Loucy (cell line): Measurements from ENCODE around the gene PCBP2.

Experiments used
- H2AFZ ChIP-seq: fragments of 200-600 bp; sonication (generic); 2 replicates; pipeline ENCODE4 v1.6.0; 2016; ENCODE audit warnings: antibody characterized with exemption, mild to moderate bottlenecking, low read length, moderate library complexity
- H3F3A ChIP-seq: fragments of 200-600 bp; 2 replicates; pipeline ENCODE4 v1.6.0; 2016; ENCODE audit warnings: antibody characterized with exemption, low read depth, mild to moderate bottlenecking
- H3K27me3 ChIP-seq: fragments of 200-600 bp; sonication (generic); 2 replicates; pipeline ENCODE4 v1.6.1; 2014; ENCODE audit warnings: low read length, mild to moderate bottlenecking; ENCODE audit not compliant: insufficient read depth, poor library complexity, severe bottlenecking
- H3K36me3 ChIP-seq: fragments of 200-600 bp; sonication (generic); 2 replicates; pipeline ENCODE4 v1.6.1; 2016; ENCODE audit warnings: low read length; ENCODE audit not compliant: insufficient read depth
- H3K4me1 ChIP-seq: fragments of 200-600 bp; sonication (generic); 2 replicates; pipeline ENCODE4 v1.5.1; 2014; ENCODE audit warnings: low read length, mild to moderate bottlenecking; ENCODE audit not compliant: insufficient read depth, poor library complexity, severe bottlenecking
- H3K4me2 ChIP-seq: fragments of 200-600 bp; sonication (generic); 2 replicates; pipeline ENCODE4 v1.6.0; 2014; ENCODE audit warnings: antibody characterized with exemption, low read length, low read depth, mild to moderate bottlenecking; ENCODE audit not compliant: poor library complexity, severe bottlenecking
- H3K4me3 ChIP-seq: fragments of 200-600 bp; sonication (generic); 2 replicates; pipeline ENCODE4 v1.5.1; 2014; ENCODE audit warnings: low read length, mild to moderate bottlenecking, mixed read lengths; ENCODE audit not compliant: poor library complexity, severe bottlenecking
- H3K79me2 ChIP-seq: fragments of 200-600 bp; sonication (generic); 2 replicates; pipeline ENCODE4 v1.6.1; 2014; ENCODE audit warnings: low read length; ENCODE audit not compliant: insufficient read depth
- H3K9ac ChIP-seq: fragments of 200-600 bp; sonication (generic); 2 replicates; pipeline ENCODE4 v1.6.0; 2014; ENCODE audit warnings: mild to moderate bottlenecking, low read depth, low read length, moderate library complexity; ENCODE audit not compliant: poor library complexity, severe bottlenecking
- H3K9me2 ChIP-seq: fragments of 200-600 bp; sonication (generic); replicated peaks from 2 replicates; pipeline ENCODE4 v1.6.1; 2016; ENCODE audit warnings: low read depth, low read length, mixed read lengths
- H3K9me3 ChIP-seq: fragments of 200-600 bp; sonication (generic); 2 replicates; pipeline ENCODE4 v1.6.1; 2014; ENCODE audit warnings: mild to moderate bottlenecking, antibody characterized with exemption, low read length, low read depth; ENCODE audit not compliant: insufficient read depth
- H4K20me1 ChIP-seq: fragments of 200-600 bp; sonication (generic); 2 replicates; pipeline ENCODE4 v1.6.0; 2014; ENCODE audit warnings: antibody characterized with exemption, low read length, mild to moderate bottlenecking; ENCODE audit not compliant: insufficient read depth, poor library complexity, severe bottlenecking
- CTCF ChIP-seq: fragments of 200-600 bp; sonication (generic); conservative IDR thresholded peaks from 2 replicates; pipeline ENCODE4 v1.5.1; 2014; ENCODE audit warnings: mild to moderate bottlenecking, antibody characterized with exemption, low read length
- EZH2phosphoT487 ChIP-seq: fragments of 200-600 bp; IDR thresholded peaks from 2 replicates; pipeline ENCODE4 v1.6.1; 2018; ENCODE audit warnings: antibody characterized with exemption, mild to moderate bottlenecking, moderate library complexity, borderline replicate concordance

The PCBP2 gene

DNA sequence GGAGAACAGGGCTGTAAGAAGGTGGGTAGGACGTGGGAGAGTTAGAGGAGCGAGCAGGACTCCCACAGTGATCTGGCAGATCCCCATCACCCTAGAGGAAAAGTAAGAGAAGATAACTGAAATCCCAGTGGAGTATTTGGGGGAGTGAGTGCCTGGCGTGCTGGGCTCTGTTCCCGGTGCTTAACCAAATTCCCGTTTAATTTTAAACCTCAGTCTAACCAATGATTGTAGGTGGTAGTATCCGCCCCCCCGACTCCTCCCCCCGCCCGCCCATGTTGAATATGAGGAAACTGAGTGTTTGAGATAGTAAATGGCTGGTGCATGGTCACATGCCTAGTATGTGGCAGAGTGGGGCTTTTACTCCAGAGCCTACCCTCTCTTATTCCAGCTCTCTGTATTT is 50.4 kb downstream of the PCBP2 start:
- H3K27me3 ChIP-seq = no peaks in the 10 kb centered on the region
- H3F3A ChIP-seq = no peaks in the 10 kb centered on the region
- H3K4me3 ChIP-seq = peak overlapping the region; percentile 93
- H3K4me2 ChIP-seq = peak overlapping the region; percentile 94
- H3K9me3 ChIP-seq = no peaks in the 10 kb centered on the region
- H4K20me1 ChIP-seq = no peaks in the 10 kb centered on the region
- H3K4me1 ChIP-seq = peaks cover 33% of the 10 kb centered on the region
- no peaks in the 10 kb centered on the region; the same call in 1 of the 2 replicates for H3K36me3 ChIP-seq
- H2AFZ ChIP-seq = no peak overlapping the region
- peaks cover 34% of the 10 kb centered on the region for H3K79me2 ChIP-seq
- peak overlapping the region; percentile 88 for H3K9ac ChIP-seq
- TF ChIP-seq EZH2phosphoT487 (no peak), CTCF (no peak)
- no peaks in the 10 kb centered on the region for H3K9me2 ChIP-seq

DNA sequence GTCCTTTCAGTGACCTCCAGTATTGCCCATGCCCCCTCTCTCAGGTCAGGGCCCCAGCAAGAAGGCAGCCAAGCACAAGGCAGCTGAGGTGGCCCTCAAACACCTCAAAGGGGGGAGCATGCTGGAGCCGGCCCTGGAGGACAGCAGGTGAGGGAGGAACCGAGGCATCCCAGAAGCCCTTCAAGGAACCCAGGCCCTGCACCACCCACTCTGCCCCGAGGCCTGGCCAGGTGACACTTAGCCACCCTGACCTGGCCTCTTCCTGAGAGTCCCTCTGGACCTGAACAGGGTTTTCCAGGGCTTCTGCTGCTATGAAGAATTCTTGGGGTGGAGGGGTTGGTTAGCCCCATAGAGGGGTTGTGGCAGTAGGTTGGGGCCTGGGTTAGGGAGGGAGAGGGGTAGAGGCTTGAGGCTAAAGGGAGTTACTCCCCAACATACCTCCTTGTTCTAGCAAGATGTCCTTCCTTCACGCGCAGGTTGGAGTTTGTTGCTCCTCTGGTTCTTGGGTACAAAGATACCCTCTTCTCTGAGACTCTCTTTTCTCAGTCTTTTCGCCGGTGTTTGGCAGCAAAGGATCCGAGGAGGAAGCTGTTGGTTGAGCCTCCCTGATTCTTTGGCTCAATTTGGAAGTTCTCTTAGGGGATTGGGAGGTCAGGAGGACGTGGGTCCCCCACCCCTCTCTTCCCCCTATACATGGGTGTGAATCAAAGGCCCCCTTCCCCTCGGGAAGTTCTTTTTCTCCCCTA is 51.3 kb downstream of the PCBP2 start:
- Histone ChIP-seq H3K9ac (peak overlapping the region; percentile 88), H2AFZ (no peak overlapping the region), H3F3A (no peaks in the 10 kb centered on the region), H3K4me1 (peaks cover 27% of the 10 kb centered on the region), H3K27me3 (no peaks in the 10 kb centered on the region), H3K9me3 (no peaks in the 10 kb centered on the region), H3K9me2 (no peaks in the 10 kb centered on the region), H3K4me2 (peak overlapping the region; percentile 94), H4K20me1 (no peaks in the 10 kb centered on the region), H3K36me3 (no peaks in the 10 kb centered on the region; the same call in 1 of the 2 replicates), H3K4me3 (no peak overlapping the region), H3K79me2 (peaks cover 33% of the 10 kb centered on the region)
- TF ChIP-seq EZH2phosphoT487 = no peak
- no peak for TF ChIP-seq CTCF

- H3K9ac ChIP-seq = no peak overlapping the region
- no peak for TF ChIP-seq CTCF
- no peak for TF ChIP-seq EZH2phosphoT487
- no peaks in the 10 kb centered on the region for H3K9me2 ChIP-seq
- no peaks in the 10 kb centered on the region for H3K27me3 ChIP-seq
- peaks cover 26% of the 10 kb centered on the region for H3K4me1 ChIP-seq
- H2AFZ ChIP-seq = no peak overlapping the region
- no peaks in the 10 kb centered on the region; the same call in 1 of the 2 replicates for H3K36me3 ChIP-seq
- H4K20me1 ChIP-seq = no peaks in the 10 kb centered on the region
- H3K4me2 ChIP-seq = no peak overlapping the region
- H3K4me3 ChIP-seq = no peak overlapping the region
- peaks cover 23% of the 10 kb centered on the region for H3K79me2 ChIP-seq
- H3F3A ChIP-seq = no peaks in the 10 kb centered on the region
- H3K9me3 ChIP-seq = no peaks in the 10 kb centered on the region
Observed at GRCh38 chr12:53504004-53504920, 52.4 kb downstream of the PCBP2 start.
